GM08714 (cell line): ENCODE results near the gene FBXO21.
"Not testable (repeated sequence)": the region's sequence is repeated elsewhere in the genome, so short reads cannot be mapped to it uniquely, and the experiment has no call there.

Experiments used
- H3K4me3 ChIP-seq: fragments of 200-500 bp; sonication (Bioruptor generic); 2 replicates; pipeline ENCODE4 v1.5.1; 2014; ENCODE audit warnings: mild to moderate bottlenecking, low read length, inconsistent platforms
- ZNF274 ChIP-seq: IDR thresholded peaks from 2 replicates; pipeline ENCODE4 v1.6.1; 2012; ENCODE audit warnings: mild to moderate bottlenecking, low read depth, low read length

FBXO21 gene

GRCh38 chr12:117124421-117125271, 65.6 kb downstream of the FBXO21 start:
- H3K4me3 ChIP-seq: no peak overlapping the region
- no peak for TF ChIP-seq ZNF274

DNA sequence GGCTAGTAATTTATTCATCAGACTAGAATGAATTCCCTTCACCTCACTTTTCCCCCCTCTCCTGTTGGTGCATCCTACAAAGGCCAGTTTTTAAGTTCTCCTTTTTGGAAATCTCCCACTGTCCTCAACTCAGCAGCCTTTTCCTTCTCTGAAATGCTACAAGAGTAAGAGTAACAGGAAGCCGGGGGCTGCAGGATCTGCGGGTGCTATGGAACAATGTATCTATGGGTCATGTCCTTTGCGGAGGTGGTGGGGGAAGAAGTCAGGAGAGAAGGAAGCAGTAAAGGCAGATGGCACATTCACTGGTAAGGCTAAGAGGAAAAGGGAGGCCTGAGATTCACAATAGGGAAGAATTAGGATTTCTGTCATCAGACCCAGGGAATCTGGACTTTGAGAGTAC, 68.8 kb downstream of the FBXO21 start:
- no peak overlapping the region for H3K4me3 ChIP-seq
- no peak for TF ChIP-seq ZNF274

- H3K4me3 ChIP-seq: no peak overlapping the region
- TF ChIP-seq ZNF274: no peak
These were observed 69.5 kb downstream of the FBXO21 start for GRCh38 chr12:117120787-117121186.

DNA sequence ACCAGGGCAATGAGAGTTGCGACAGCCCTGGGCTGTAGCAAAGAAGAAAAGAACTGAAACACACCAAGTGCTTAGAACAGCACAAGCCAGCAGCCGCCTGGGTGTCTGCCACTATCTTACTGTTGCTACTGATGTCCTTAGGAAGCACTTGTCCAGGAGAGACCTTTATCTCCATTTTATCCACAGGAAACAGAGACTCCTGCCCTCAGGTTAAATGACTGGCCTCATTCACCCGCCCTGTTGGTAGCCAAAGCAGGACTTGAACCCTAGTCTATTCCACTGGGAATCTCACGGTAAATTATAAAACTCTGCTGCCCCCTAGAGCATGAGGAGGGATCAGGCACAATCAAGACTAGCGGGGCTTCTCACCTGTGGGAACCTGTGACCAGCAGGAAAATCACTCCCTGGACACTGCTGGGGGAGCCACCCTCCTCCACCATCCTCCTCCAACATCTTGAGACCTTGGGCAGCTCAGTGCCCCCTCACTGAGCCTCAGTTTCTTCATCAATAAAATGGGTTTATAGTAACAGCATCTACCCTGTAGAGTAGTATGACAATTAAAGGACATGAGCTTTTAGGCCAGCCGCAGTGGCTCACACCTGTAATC, 70.6 kb downstream of the FBXO21 start:
- TF ChIP-seq ZNF274: no peak
- H3K4me3 ChIP-seq: no peak overlapping the region

- TF ChIP-seq ZNF274: no peak
- H3K4me3 ChIP-seq: no peak overlapping the region
These were observed 71.3 kb downstream of the FBXO21 start for GRCh38 chr12:117118838-117119591.

GRCh38 chr12:117114784-117115183, 75.5 kb downstream of the FBXO21 start:
- H3K4me3 ChIP-seq: no peak overlapping the region
- no peak for TF ChIP-seq ZNF274

- no peak overlapping the region for H3K4me3 ChIP-seq
- TF ChIP-seq ZNF274: no peak
These were observed 77.0 kb downstream of the FBXO21 start for GRCh38 chr12:117113231-117113630.

- no peak overlapping the region for H3K4me3 ChIP-seq
- no peak for TF ChIP-seq ZNF274
These were observed 78.3 kb downstream of the FBXO21 start for GRCh38 chr12:117111821-117112595.

DNA sequence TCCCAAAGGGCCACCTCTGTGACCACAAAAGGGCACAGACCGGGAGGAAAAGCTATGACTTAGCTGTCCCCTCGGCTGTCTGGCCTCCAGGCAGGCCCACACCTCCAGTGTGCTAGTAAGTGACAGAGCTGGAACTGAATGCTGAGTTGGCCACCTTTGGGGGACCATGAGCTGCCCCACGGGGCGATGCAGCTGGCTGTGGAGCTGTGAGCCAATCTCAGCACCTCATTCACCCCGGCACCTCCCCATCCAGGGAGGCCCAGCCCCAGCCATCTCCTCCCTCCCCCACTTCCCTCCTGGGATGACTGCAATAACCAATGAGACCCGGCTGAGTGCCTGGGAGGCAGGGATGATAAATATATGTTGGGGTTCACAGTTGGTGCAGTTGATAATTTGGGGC, 78.9 kb downstream of the FBXO21 start:
- H3K4me3 ChIP-seq: no peak overlapping the region
- TF ChIP-seq ZNF274: no peak

- no peak for TF ChIP-seq ZNF274
- H3K4me3 ChIP-seq: no peak overlapping the region
These were observed 80.2 kb downstream of the FBXO21 start for GRCh38 chr12:117109943-117110635.

GRCh38 chr12:117105902-117106301, 84.4 kb downstream of the FBXO21 start:
- TF ChIP-seq ZNF274: no peak
- H3K4me3 ChIP-seq: no peak overlapping the region

DNA sequence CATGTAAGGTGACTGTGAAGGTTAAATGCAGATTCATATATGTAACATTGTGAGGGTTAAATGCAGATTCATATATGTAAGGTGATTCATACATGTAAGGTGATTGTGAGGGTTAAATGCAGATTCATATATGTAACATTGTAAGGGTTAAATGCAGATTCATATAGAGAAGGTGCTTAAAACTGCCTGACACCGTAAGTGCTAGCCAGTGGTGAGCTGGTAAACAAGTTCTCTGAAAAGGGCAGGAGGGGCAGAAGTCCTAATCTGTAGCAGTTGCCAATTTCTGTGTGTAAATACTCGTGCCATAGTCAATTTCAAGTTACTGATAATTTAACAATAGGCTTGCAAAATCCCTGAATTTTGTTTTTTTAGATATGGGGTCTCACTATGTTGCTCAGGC, 86.3 kb downstream of the FBXO21 start:
- not testable (repeated sequence) for H3K4me3 ChIP-seq

GRCh38 chr12:117102800-117103181, 87.5 kb downstream of the FBXO21 start:
- no peak for TF ChIP-seq ZNF274
- H3K4me3 ChIP-seq: no peak overlapping the region
